HG03342 (cell line): Measurements from ENCODE around the gene VGF.
"Not testable (repeated sequence)": the region's sequence is repeated elsewhere in the genome, so short reads cannot be mapped to it uniquely, and the experiment has no call there.

Source experiments
- ATAC-seq: cut with Tn5 transposase; IDR thresholded peaks from one replicate; pipeline ENCODE4 v1.9.1; 2021; ENCODE audit warnings: mild to moderate bottlenecking, moderate library complexity; ENCODE audit not compliant: unreplicated experiment

VGF gene

GRCh38 chr7:101140339-101140699, 25.1 kb downstream of the VGF start:
- no peak for ATAC-seq

DNA sequence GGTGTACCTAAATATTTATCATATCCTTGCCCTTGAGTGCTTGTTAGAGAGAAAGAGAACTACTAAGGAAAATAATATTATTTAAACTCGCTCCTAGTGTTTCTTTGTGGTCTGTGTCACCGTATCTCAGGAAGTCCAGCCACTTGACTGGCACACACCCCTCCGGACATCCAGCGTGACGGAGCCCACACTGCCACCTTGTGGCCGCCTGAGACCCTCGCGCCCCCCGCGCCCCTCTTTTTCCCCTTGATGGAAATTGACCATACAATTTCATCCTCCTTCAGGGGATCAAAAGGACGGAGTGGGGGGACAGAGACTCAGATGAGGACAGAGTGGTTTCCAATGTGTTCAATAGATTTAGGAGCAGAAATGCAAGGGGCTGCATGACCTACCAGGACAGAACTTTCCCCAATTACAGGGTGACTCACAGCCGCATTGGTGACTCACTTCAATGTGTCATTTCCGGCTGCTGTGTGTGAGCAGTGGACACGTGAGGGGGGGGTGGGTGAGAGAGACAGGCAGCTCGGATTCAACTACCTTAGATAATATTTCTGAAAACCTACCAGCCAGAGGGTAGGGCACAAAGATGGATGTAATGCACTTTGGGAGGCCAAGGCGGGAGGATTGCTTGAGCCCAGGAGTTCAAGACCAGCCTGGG, 27.0 kb downstream of the VGF start:
- peak; percentile 84 for ATAC-seq

GRCh38 chr7:101137651-101138212, 27.6 kb downstream of the VGF start:
- no peak for ATAC-seq

- no peak for ATAC-seq
Measured at GRCh38 chr7:101134399-101134980, 30.9 kb downstream of the VGF start.

DNA sequence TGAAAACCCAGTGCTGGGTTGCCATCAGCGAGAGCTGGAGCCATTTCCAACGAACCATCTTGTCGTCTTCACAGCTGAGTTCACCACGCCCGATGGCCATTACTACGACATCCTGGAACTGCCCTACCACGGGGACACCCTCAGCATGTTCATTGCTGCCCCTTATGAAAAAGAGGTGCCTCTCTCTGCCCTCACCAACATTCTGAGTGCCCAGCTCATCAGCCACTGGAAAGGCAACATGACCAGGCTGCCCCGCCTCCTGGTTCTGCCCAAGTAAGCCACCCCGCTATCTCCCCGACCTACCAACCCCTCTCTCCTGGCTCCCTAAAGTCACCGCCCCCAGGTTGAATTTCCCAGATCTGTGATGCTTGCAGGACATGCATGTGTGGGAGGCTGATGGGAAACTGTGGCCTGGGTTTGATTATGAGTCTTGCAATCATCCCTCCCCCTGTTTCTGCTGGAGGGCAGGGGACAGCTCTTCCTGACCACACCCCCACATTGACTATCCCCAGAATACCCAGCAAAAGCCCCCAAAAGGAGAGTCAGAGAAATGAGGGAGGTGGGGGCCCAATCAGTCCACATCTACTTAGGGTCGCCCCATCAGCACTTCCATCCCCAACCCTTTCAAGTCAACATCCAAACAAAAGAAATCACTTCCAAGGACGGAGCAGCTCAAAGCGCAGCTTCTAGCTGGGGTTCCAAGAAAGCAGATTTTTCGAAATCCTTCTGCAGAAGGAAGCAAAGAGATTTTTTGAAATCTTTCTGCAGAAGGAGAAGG, 31.6 kb downstream of the VGF start:
- no peak for ATAC-seq

GRCh38 chr7:101132626-101133600, 32.5 kb downstream of the VGF start:
- not testable (repeated sequence) for ATAC-seq

- no peak for ATAC-seq
Measured at GRCh38 chr7:101129603-101130117, 35.7 kb downstream of the VGF start.

GRCh38 chr7:101128040-101128834, 37.1 kb downstream of the VGF start:
- ATAC-seq: no peak

GRCh38 chr7:101127460-101128039, 37.8 kb downstream of the VGF start:
- no peak for ATAC-seq

DNA sequence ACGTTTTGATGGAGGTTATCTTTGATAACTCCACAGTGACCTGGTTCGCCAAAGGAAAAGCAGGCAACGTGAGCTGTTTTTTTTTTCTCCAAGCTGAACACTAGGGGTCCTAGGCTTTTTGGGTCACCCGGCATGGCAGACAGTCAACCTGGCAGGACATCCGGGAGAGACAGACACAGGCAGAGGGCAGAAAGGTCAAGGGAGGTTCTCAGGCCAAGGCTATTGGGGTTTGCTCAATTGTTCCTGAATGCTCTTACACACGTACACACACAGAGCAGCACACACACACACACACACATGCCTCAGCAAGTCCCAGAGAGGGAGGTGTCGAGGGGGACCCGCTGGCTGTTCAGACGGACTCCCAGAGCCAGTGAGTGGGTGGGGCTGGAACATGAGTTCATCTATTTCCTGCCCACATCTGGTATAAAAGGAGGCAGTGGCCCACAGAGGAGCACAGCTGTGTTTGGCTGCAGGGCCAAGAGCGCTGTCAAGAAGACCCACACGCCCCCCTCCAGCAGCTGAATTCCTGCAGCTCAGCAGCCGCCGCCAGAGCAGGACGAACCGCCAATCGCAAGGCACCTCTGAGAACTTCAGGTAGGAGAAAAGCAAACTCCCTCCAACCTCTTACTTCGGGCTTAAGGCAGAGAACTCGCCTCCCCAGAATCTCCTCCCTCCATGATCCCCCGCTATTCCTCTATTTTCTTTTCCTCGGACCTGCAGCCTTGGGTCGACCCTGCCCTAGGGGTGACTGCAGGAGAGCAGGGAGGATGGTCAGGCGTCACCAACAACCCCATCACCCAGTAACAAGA, 38.5 kb downstream of the VGF start, which contains the start of gene SERPINE1:
TSS of gene SERPINE1 (plus strand) at position 454 of the 809 bp plus-strand sequence. CDS start 1,290 bp downstream, outside the sequence.
- ATAC-seq: peak; percentile 47

DNA sequence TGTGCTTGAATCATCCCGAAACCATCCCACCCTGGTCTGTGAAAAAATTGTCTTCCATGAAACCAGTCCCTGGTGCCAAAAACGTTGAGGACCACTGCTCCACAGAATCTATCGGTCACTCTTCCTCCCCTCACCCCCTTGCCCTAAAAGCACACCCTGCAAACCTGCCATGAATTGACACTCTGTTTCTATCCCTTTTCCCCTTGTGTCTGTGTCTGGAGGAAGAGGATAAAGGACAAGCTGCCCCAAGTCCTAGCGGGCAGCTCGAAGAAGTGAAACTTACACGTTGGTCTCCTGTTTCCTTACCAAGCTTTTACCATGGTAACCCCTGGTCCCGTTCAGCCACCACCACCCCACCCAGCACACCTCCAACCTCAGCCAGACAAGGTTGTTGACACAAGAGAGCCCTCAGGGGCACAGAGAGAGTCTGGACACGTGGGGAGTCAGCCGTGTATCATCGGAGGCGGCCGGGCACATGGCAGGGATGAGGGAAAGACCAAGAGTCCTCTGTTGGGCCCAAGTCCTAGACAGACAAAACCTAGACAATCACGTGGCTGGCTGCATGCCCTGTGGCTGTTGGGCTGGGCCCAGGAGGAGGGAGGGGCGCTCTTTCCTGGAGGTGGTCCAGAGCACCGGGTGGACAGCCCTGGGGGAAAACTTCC, 39.2 kb downstream of the VGF start:
- peak; percentile 60 for ATAC-seq

GRCh38 chr7:101124376-101125056, 40.9 kb downstream of the VGF start:
- ATAC-seq: no peak

GRCh38 chr7:101123703-101124068, 41.7 kb downstream of the VGF start:
- no peak for ATAC-seq

GRCh38 chr7:101122933-101123702, 42.3 kb downstream of the VGF start:
- no peak for ATAC-seq

- no peak for ATAC-seq
Measured at GRCh38 chr7:101121991-101122932, 43.1 kb downstream of the VGF start.
